Ovary (tissue), 9 donors: ENCODE measurements around the gene SELENOF. TPM values are rescaled to one million over a fixed set of nuclear protein-coding genes. Genes with fewer than 3 reads are reported as not detected.

Source experiments
- DNase-seq, 5 donors: peaks; one replicate each; pipeline ENCODE4 v3.0.0-alpha.2; 2019 to 2020
- H3K27ac ChIP-seq, 2 donors: fragments of 200-600 bp; one replicate each; pipeline versions ENCODE4 v1.5.1 to v1.8.0; 2019 to 2022
- H3K27me3 ChIP-seq: fragments of 200-600 bp; one replicate; pipeline ENCODE4 v1.8.0; 2022
- H3K36me3 ChIP-seq: fragments of 200-600 bp; sonication (generic); one replicate; pipeline ENCODE4 v1.5.1; 2019
- H3K4me1 ChIP-seq: one replicate; pipeline ENCODE4 v1.8.1; 2013; ENCODE audit warnings: mild to moderate bottlenecking, moderate library complexity; ENCODE audit not compliant: insufficient read depth
- H3K4me3 ChIP-seq: fragments of 200-600 bp; sonication (generic); one replicate; pipeline ENCODE4 v1.5.1; 2017
- H3K9me3 ChIP-seq, 2 donors: fragments of 200-600 bp in 1 of 2; sonication (generic) in 1 of 2; one replicate each; pipeline versions ENCODE4 v1.5.1 to v1.8.1; 2013 to 2019; ENCODE audit warnings: mild to moderate bottlenecking in 1 of 2, moderate library complexity in 1 of 2
- CTCF ChIP-seq, 3 donors: fragments of 450-650 bp in 2 of 3; fragments of 200-600 bp in 1 of 3; IDR thresholded peaks; one replicate each; pipeline versions ENCODE4 v1.5.1 to v1.8.0; 2016 to 2022; ENCODE audit warnings: antibody characterized with exemption in 3 of 3, mild to moderate bottlenecking in 1 of 3
- EP300 ChIP-seq: sonication (generic); formaldehyde crosslinking; IDR thresholded peaks from one replicate; pipeline ENCODE4 v1.6.1; 2017; ENCODE audit warnings: antibody characterized with exemption
- POLR2A ChIP-seq: fragments of 450-650 bp; IDR thresholded peaks from one replicate; pipeline ENCODE4 v1.6.1; 2017; ENCODE audit warnings: antibody characterized with exemption, mild to moderate bottlenecking, moderate library complexity
- WGBS, 3 donors: extraction: QIAGEN DNeasy Blood & Tissue Kit in 1 of 3; methylation state at CpG; one replicate each; pipeline versions ENCODE4 v1.1.5 to v1.1.7; 2013 to 2017; 5-methylcytosine and 5-hydroxymethylcytosine counted together
- intact Hi-C, 4 donors: fragments of 100-400 bp; cut with DNase I; formaldehyde crosslinking; loops; one replicate each; pipeline versions ENCODE4 v1.11.0 to v1.15.1; 2022 to 2023
- polyA plus RNA-seq, 2 donors: library from polyadenylated mRNA; stranded (reverse); fragments of 200-250 nt in 1 of 2; fragments of 350-450 nt in 1 of 2; fragmentation: Illumina TruSeq in 1 of 2; extraction: RNeasy Lipid Tissue Mini Kit (QIAGEN cat#74804) in 1 of 2; gene quantifications; one replicate each; pipeline ENCODE4 v1.2.3, GENCODE V29; 2013 to 2014
- total RNA-seq, 7 donors: library from RNA; depleted of rRNA in 2 of 7; stranded (reverse); fragments of >200 nt in 2 of 7; fragmentation: NEBNext Ultra II Directional in 3 of 7; extraction: Animal tissue kit (Norgen Biotek cat#: 25700) in 3 of 7; gene quantifications; one replicate each; pipeline versions ENCODE4 v1.1.0 to v1.2.4, GENCODE V29; 2016 to 2023
- donor health status: DM: no; HTN: no; CAD: no; lungs with moderate emphysema.
- donor health status: DM: no; HTN: no; CAD: no.
- donor health status: Bipolar disorder and iron deficiency.
- donor health status: DM: yes; HTN: yes; CAD: no.
- donor health status: DM: no; HTN: no; CAD: no.
- donor health status: DM: yes; HTN: yes; CAD: no.

The SELENOF gene
- total and polyA plus RNA-seq, 9 donors, result 122 to 294 (median 167) TPM

DNA sequence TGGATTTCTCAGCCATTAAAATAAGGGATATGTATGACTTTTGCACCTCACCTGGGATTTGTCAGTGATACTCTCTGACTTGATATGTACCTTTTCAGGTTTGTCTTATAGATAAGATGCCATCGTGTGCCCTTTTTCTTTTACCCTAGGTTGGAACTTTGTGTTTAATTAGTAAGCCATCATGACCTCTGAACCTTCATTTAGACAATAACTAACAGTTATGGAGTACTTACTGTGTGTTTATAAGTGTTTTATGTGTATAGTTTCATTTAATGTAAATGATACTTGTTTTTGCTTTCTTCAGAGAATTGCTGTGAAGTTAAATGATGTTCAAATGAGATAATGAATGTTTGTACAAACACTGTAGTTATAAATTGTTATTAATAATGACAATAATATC is 14.9 kb upstream of the SELENOF start:
- no peak overlapping the region for H3K4me3 ChIP-seq
- H3K4me1 ChIP-seq, result no peaks in the 10 kb centered on the region
- intact Hi-C loops, result no loop called here
- no peak for DNase-seq
- 75 to 85% (median 84%) methylated on average over 1 of the region's 1 CpG for WGBS, 3 donors
- H3K27me3 ChIP-seq, result no peaks in the 10 kb centered on the region
- H3K36me3 ChIP-seq, result no peaks in the 10 kb centered on the region
- TF ChIP-seq POLR2A, result no peak
- TF ChIP-seq EP300, result no peak
- no peak for TF ChIP-seq CTCF (IDR thresholded peaks at IDR 0.05)
- no peaks in the 10 kb centered on the region for H3K9me3 ChIP-seq
- no peak overlapping the region for H3K27ac ChIP-seq

- H3K27ac ChIP-seq, result no peak overlapping the region
- DNase-seq, result no peak
- no peaks in the 10 kb centered on the region for H3K4me1 ChIP-seq
- H3K36me3 ChIP-seq, result no peaks in the 10 kb centered on the region
- intact Hi-C loops, result no loop called here
- TF ChIP-seq POLR2A (no peak), EP300 (no peak), CTCF (IDR thresholded peaks at IDR 0.05) (no peak)
- WGBS, 3 donors, result 94 to 100% (median 95%) methylated on average over 1 of the region's 1 CpG
- H3K4me3 ChIP-seq, result no peak overlapping the region
- H3K9me3 ChIP-seq, result no peaks in the 10 kb centered on the region
- no peaks in the 10 kb centered on the region for H3K27me3 ChIP-seq
Measured at GRCh38 chr1:86926883-86927282, 13.0 kb upstream of the SELENOF start.

DNA sequence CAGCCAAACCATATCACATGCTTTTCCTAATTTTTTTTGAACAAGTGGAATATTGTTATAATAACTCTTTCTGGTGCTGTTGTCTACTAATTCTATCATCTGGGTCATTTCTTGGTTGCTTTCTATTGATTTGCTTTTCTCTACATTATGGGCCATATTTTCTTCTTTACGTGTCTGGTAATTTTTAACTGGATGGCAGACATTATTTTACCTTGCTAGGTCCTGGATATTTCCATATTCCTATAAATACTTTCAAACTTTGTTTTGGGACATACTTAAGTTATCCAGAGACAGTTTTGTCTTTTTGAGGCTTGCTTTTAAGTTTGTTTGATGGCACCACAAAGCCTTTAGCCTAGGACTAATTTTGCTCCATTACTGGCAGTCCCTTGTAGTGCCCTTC is 11.8 kb upstream of the SELENOF start:
- H3K4me1 ChIP-seq, result no peaks in the 10 kb centered on the region
- intact Hi-C loops, result no loop called here

GRCh38 chr1:86924324-86924960 is 10.5 kb upstream of the SELENOF start:
- Histone ChIP-seq H3K4me1 (no peaks in the 10 kb centered on the region), H3K9me3 (no peaks in the 10 kb centered on the region), H3K36me3 (no peaks in the 10 kb centered on the region), H3K4me3 (no peak overlapping the region), H3K27ac (no peak overlapping the region), H3K27me3 (no peaks in the 10 kb centered on the region)
- DNase-seq, result no peak
- WGBS, 3 donors, result 97 to 99% (median 99%) methylated on average over 8 of the region's 8 CpGs
- intact Hi-C loops, result no loop called here
- TF ChIP-seq POLR2A, result no peak
- TF ChIP-seq EP300, result no peak
- TF ChIP-seq CTCF (IDR thresholded peaks at IDR 0.05), result no peak

More for the DNA sequence above, 11.8 kb upstream of the SELENOF start:
- Histone ChIP-seq H3K27me3 (no peaks in the 10 kb centered on the region), H3K4me3 (no peak overlapping the region), H3K36me3 (no peaks in the 10 kb centered on the region), H3K9me3 (no peaks in the 10 kb centered on the region), H3K27ac (no peak overlapping the region)
- TF ChIP-seq CTCF (IDR thresholded peaks at IDR 0.05) (no peak), POLR2A (no peak), EP300 (no peak)
- WGBS, 3 donors, result 95 to 99% (median 95%) methylated on average over 1 of the region's 1 CpG
- DNase-seq, result no peak
